GM23338 (cell line): Measurements from ENCODE around the gene ANKRD44. TPM values are rescaled to one million over a fixed set of nuclear protein-coding genes. Genes with fewer than 3 reads are reported as not detected.

Source experiments
- ATAC-seq: fragments of 200-7000 bp; cut with Tn5 transposase; 3 replicates; pipeline ENCODE4 v1.9.1; 2020
- DNase-seq: peaks from one replicate; pipeline ENCODE4 v3.0.0-alpha.2; 2015; ENCODE audit warnings: low spot score
- H2AFZ ChIP-seq: fragments of 200-600 bp; sonication (generic); 2 replicates; pipeline ENCODE4 v1.8.0; 2016; ENCODE audit warnings: antibody characterized with exemption, mild to moderate bottlenecking, moderate library complexity
- H3F3A ChIP-seq: fragments of 200-600 bp; sonication (generic); replicated peaks from 2 replicates; pipeline ENCODE4 v1.8.0; 2017; ENCODE audit warnings: antibody characterized with exemption, mixed run types, low read depth
- H3K27ac ChIP-seq: fragments of 200-600 bp; sonication (generic); 2 replicates; pipeline ENCODE4 v1.6.1; 2016; ENCODE audit warnings: low read depth
- H3K27me3 ChIP-seq: fragments of 200-600 bp; sonication (generic); 2 replicates; pipeline ENCODE4 v1.8.0; 2016; ENCODE audit warnings: mild to moderate bottlenecking, mixed run types, moderate library complexity; ENCODE audit not compliant: insufficient read depth
- H3K36me3 ChIP-seq: fragments of 200-600 bp; sonication (generic); 2 replicates; pipeline ENCODE4 v1.8.0; 2016; ENCODE audit warnings: mild to moderate bottlenecking; ENCODE audit not compliant: insufficient read depth
- H3K4me1 ChIP-seq: fragments of 200-600 bp; sonication (generic); 2 replicates; pipeline ENCODE4 v1.8.0; 2016; ENCODE audit warnings: mild to moderate bottlenecking, moderate library complexity; ENCODE audit not compliant: insufficient read depth
- H3K4me2 ChIP-seq: fragments of 200-600 bp; sonication (generic); 2 replicates; pipeline ENCODE4 v1.7.1; 2017; ENCODE audit warnings: mixed run types
- H3K4me3 ChIP-seq: fragments of 200-600 bp; sonication (generic); 2 replicates; pipeline ENCODE4 v1.6.1; 2016; ENCODE audit warnings: mixed run types
- H3K79me2 ChIP-seq: fragments of 200-600 bp; sonication (generic); replicated peaks from 2 replicates; pipeline ENCODE4 v1.8.0; 2017; ENCODE audit warnings: mild to moderate bottlenecking; ENCODE audit not compliant: insufficient read depth
- H3K9me2 ChIP-seq: fragments of 200-600 bp; sonication (generic); 2 replicates; pipeline ENCODE4 v1.8.0; 2017; ENCODE audit not compliant: insufficient read depth
- H4K20me1 ChIP-seq: fragments of 200-600 bp; sonication (generic); replicated peaks from 2 replicates; pipeline ENCODE4 v1.8.0; 2017; ENCODE audit warnings: mild to moderate bottlenecking; ENCODE audit not compliant: insufficient read depth
- H3K27ac Mint-ChIP-seq: 2 replicates; pipeline ENCODE4 v1.8.0; 2020; ENCODE audit warnings: inconsistent platforms, mild to moderate bottlenecking, moderate library complexity, mixed read lengths
- H3K27me3 Mint-ChIP-seq: 3 replicates; pipeline ENCODE4 v1.8.0; 2022; ENCODE audit warnings: low read depth, mild to moderate bottlenecking, moderate library complexity, mixed read lengths, inconsistent platforms; ENCODE audit not compliant: insufficient read depth, poor library complexity
- H3K36me3 Mint-ChIP-seq: 3 replicates; pipeline ENCODE4 v1.8.0; 2021; ENCODE audit warnings: low read depth, mild to moderate bottlenecking, inconsistent platforms, moderate library complexity, mixed read lengths
- H3K4me1 Mint-ChIP-seq: 3 replicates; pipeline ENCODE4 v1.8.0; 2020; ENCODE audit warnings: mild to moderate bottlenecking, inconsistent platforms, mixed read lengths
- H3K4me3 Mint-ChIP-seq: 3 replicates; pipeline ENCODE4 v1.8.0; 2021; ENCODE audit warnings: moderate library complexity, mild to moderate bottlenecking, inconsistent platforms, mixed read lengths
- H3K9me3 Mint-ChIP-seq: 3 replicates; pipeline ENCODE4 v1.8.0; 2020; ENCODE audit warnings: moderate library complexity, mild to moderate bottlenecking, inconsistent platforms, mixed read lengths
- CREB1 ChIP-seq: fragments of 250-450 bp; sonication (Bioruptor Pico); IDR thresholded peaks from 2 replicates; pipeline ENCODE4 v1.5.0; 2020; ENCODE audit warnings: low read depth, mild to moderate bottlenecking, moderate library complexity
- EZH2 ChIP-seq: fragments of 200-600 bp; sonication (generic); IDR thresholded peaks from one replicate; pipeline ENCODE4 v1.8.0; 2017; ENCODE audit warnings: antibody characterized with exemption, mild to moderate bottlenecking, low read depth; ENCODE audit not compliant: unreplicated experiment
- EZH2phosphoT487 ChIP-seq: fragments of 200-600 bp; sonication (generic); IDR thresholded peaks from one replicate; pipeline ENCODE4 v1.8.1; 2018; ENCODE audit warnings: antibody characterized with exemption; ENCODE audit not compliant: unreplicated experiment
- JUNB ChIP-seq: IDR thresholded peaks from one replicate; pipeline ENCODE4 v1.6.1; 2016; ENCODE audit warnings: antibody characterized with exemption; ENCODE audit not compliant: unreplicated experiment
- NANOG ChIP-seq: IDR thresholded peaks from 2 replicates; pipeline ENCODE4 v1.6.1; 2016; ENCODE audit warnings: antibody characterized with exemption, borderline replicate concordance
- POLR2AphosphoS5 ChIP-seq: IDR thresholded peaks from 2 replicates; pipeline ENCODE4 v1.6.1; 2016; ENCODE audit warnings: antibody characterized with exemption, low read depth
- STAT1 ChIP-seq: IDR thresholded peaks from one replicate; pipeline ENCODE4 v1.6.1; 2016; ENCODE audit warnings: antibody characterized with exemption; ENCODE audit not compliant: unreplicated experiment
- ZNF114 ChIP-seq: fragments of 250-450 bp; sonication (Bioruptor Pico); IDR thresholded peaks from 2 replicates; pipeline ENCODE4 v1.5.0; 2020; ENCODE audit warnings: mild to moderate bottlenecking, moderate library complexity
- ZNF331 ChIP-seq: fragments of 250-450 bp; sonication (Bioruptor Pico); IDR thresholded peaks from 2 replicates; pipeline ENCODE4 v1.5.0; 2020; ENCODE audit warnings: low read depth, mild to moderate bottlenecking, moderate library complexity
- polyA plus RNA-seq: library from polyadenylated mRNA; unstranded; fragments of >200 nt; fragmentation: Nextera tagmentation; extraction: Ambion mirVana; gene quantifications from 2 replicates; pipeline ENCODE4 v1.2.1, GENCODE V29; 2016
- total RNA-seq: library from RNA; depleted of rRNA; stranded (reverse); fragments of >200 nt; shearing (Covaris generic); gene quantifications from 2 replicates; pipeline ENCODE4 v1.2.3, GENCODE V29; 2014
- TF ChIP-seq, protein P1 (sequence below), 2 experiments: fragments of 200-600 bp in 1 of 2; sonication (generic) in 1 of 2; conservative IDR thresholded peaks; 2 replicates each; pipeline versions ENCODE4 v1.5.1 to v1.6.1; 2016 to 2017; ENCODE audit warnings: antibody characterized with exemption in 2 of 2, low read depth in 2 of 2, mild to moderate bottlenecking in 2 of 2, moderate library complexity in 1 of 2
- TF ChIP-seq, protein P2 (sequence below): fragments of 250-450 bp; sonication (Bioruptor Pico); IDR thresholded peaks from 2 replicates; pipeline ENCODE4 v1.5.0; 2020; ENCODE audit warnings: mild to moderate bottlenecking, moderate library complexity
- TF ChIP-seq, protein P3 (sequence below): IDR thresholded peaks from 2 replicates; pipeline ENCODE4 v1.6.1; 2016; ENCODE audit warnings: antibody characterized with exemption
- TF ChIP-seq, protein P4 (sequence below): IDR thresholded peaks from one replicate; pipeline ENCODE4 v1.6.1; 2018; ENCODE audit warnings: antibody characterized with exemption; ENCODE audit not compliant: unreplicated experiment

Gene ANKRD44
- total and polyA plus RNA-seq, 2 experiments from 2014 or later: 0.44 to 0.56 TPM

DNA sequence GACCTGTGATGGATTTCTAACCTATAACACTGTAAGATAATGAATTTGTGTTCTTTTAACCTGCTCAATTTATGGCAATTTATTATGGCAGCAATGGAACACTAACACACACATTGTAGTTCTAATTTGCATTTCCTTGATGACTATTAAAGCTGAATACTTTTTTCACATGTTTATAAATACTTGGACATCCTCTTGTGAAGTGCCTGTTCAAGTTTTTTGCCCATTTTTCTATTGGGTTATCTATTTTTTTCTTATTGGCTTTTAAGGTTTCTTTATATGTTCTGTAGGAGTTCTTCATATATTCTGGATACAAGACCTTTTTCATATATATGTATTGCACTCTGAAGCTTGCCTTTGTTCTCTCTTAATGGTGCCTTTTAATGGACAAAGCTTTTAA lies 255.5 kb downstream of the ANKRD44 start:
- DNase-seq (no peak), ATAC-seq (no peak)
- H3K79me2 ChIP-seq: no peaks in the 10 kb centered on the region
- no peaks in the 10 kb centered on the region for H4K20me1 ChIP-seq
- no peaks in the 10 kb centered on the region for H3K9me2 ChIP-seq
- H3K27ac Mint-ChIP-seq: no peak overlapping the region
- H3K27me3 ChIP-seq: no peaks in the 10 kb centered on the region
- peaks cover 6% of the 10 kb centered on the region; the same call in 1 of the 2 replicates for H3K36me3 ChIP-seq
- no peak overlapping the region for H3K4me3 ChIP-seq
- H3K36me3 Mint-ChIP-seq: 0 out of 3 replicates have a peak, but pooled peaks cover 2% of the 10 kb centered on the region
- H3K4me1 Mint-ChIP-seq: no peaks in the 10 kb centered on the region
- no peaks in the 10 kb centered on the region for H3K4me1 ChIP-seq
- H3F3A ChIP-seq: no peaks in the 10 kb centered on the region
- H3K4me3 Mint-ChIP-seq: no peak overlapping the region
- H3K27me3 Mint-ChIP-seq: peaks cover 1% of the 10 kb centered on the region
- H2AFZ ChIP-seq: no peak overlapping the region
- no peak overlapping the region for H3K27ac ChIP-seq
- no peak for TF ChIP-seq ZNF331
- no peak for TF ChIP-seq POLR2AphosphoS5
- TF ChIP-seq, protein P1, sequence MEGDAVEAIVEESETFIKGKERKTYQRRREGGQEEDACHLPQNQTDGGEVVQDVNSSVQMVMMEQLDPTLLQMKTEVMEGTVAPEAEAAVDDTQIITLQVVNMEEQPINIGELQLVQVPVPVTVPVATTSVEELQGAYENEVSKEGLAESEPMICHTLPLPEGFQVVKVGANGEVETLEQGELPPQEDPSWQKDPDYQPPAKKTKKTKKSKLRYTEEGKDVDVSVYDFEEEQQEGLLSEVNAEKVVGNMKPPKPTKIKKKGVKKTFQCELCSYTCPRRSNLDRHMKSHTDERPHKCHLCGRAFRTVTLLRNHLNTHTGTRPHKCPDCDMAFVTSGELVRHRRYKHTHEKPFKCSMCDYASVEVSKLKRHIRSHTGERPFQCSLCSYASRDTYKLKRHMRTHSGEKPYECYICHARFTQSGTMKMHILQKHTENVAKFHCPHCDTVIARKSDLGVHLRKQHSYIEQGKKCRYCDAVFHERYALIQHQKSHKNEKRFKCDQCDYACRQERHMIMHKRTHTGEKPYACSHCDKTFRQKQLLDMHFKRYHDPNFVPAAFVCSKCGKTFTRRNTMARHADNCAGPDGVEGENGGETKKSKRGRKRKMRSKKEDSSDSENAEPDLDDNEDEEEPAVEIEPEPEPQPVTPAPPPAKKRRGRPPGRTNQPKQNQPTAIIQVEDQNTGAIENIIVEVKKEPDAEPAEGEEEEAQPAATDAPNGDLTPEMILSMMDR (conservative IDR thresholded peaks at IDR 0.05; ENCODE audit: low read depth in 2 of 2): no peak
- TF ChIP-seq, protein P2, sequence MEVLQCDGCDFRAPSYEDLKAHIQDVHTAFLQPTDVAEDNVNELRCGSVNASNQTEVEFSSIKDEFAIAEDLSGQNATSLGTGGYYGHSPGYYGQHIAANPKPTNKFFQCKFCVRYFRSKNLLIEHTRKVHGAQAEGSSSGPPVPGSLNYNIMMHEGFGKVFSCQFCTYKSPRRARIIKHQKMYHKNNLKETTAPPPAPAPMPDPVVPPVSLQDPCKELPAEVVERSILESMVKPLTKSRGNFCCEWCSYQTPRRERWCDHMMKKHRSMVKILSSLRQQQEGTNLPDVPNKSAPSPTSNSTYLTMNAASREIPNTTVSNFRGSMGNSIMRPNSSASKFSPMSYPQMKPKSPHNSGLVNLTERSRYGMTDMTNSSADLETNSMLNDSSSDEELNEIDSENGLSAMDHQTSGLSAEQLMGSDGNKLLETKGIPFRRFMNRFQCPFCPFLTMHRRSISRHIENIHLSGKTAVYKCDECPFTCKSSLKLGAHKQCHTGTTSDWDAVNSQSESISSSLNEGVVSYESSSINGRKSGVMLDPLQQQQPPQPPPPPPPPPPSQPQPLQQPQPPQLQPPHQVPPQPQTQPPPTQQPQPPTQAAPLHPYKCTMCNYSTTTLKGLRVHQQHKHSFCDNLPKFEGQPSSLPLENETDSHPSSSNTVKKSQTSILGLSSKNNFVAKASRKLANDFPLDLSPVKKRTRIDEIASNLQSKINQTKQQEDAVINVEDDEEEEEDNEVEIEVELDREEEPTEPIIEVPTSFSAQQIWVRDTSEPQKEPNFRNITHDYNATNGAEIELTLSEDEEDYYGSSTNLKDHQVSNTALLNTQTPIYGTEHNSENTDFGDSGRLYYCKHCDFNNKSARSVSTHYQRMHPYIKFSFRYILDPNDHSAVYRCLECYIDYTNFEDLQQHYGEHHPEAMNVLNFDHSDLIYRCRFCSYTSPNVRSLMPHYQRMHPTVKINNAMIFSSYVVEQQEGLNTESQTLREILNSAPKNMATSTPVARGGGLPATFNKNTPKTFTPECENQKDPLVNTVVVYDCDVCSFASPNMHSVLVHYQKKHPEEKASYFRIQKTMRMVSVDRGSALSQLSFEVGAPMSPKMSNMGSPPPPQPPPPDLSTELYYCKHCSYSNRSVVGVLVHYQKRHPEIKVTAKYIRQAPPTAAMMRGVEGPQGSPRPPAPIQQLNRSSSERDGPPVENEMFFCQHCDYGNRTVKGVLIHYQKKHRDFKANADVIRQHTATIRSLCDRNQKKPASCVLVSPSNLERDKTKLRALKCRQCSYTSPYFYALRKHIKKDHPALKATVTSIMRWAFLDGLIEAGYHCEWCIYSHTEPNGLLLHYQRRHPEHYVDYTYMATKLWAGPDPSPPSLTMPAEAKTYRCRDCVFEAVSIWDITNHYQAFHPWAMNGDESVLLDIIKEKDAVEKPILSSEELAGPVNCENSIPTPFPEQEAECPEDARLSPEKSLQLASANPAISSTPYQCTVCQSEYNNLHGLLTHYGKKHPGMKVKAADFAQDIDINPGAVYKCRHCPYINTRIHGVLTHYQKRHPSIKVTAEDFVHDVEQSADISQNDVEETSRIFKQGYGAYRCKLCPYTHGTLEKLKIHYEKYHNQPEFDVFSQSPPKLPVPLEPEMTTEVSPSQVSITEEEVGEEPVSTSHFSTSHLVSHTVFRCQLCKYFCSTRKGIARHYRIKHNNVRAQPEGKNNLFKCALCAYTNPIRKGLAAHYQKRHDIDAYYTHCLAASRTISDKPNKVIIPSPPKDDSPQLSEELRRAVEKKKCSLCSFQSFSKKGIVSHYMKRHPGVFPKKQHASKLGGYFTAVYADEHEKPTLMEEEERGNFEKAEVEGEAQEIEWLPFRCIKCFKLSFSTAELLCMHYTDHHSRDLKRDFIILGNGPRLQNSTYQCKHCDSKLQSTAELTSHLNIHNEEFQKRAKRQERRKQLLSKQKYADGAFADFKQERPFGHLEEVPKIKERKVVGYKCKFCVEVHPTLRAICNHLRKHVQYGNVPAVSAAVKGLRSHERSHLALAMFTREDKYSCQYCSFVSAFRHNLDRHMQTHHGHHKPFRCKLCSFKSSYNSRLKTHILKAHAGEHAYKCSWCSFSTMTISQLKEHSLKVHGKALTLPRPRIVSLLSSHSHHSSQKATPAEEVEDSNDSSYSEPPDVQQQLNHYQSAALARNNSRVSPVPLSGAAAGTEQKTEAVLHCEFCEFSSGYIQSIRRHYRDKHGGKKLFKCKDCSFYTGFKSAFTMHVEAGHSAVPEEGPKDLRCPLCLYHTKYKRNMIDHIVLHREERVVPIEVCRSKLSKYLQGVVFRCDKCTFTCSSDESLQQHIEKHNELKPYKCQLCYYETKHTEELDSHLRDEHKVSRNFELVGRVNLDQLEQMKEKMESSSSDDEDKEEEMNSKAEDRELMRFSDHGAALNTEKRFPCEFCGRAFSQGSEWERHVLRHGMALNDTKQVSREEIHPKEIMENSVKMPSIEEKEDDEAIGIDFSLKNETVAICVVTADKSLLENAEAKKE (CRISPR knock-in tag): no peak
- TF ChIP-seq, protein P3, sequence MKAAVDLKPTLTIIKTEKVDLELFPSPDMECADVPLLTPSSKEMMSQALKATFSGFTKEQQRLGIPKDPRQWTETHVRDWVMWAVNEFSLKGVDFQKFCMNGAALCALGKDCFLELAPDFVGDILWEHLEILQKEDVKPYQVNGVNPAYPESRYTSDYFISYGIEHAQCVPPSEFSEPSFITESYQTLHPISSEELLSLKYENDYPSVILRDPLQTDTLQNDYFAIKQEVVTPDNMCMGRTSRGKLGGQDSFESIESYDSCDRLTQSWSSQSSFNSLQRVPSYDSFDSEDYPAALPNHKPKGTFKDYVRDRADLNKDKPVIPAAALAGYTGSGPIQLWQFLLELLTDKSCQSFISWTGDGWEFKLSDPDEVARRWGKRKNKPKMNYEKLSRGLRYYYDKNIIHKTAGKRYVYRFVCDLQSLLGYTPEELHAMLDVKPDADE: no peak
- no peak for TF ChIP-seq EZH2
- no peak for TF ChIP-seq JUNB
- TF ChIP-seq NANOG: no peak
- no peak for TF ChIP-seq CREB1 (CRISPR knock-in tag)
- no peak for TF ChIP-seq STAT1
- TF ChIP-seq EZH2phosphoT487: no peak
- TF ChIP-seq ZNF114 (CRISPR knock-in tag): no peak
- TF ChIP-seq, protein P4, sequence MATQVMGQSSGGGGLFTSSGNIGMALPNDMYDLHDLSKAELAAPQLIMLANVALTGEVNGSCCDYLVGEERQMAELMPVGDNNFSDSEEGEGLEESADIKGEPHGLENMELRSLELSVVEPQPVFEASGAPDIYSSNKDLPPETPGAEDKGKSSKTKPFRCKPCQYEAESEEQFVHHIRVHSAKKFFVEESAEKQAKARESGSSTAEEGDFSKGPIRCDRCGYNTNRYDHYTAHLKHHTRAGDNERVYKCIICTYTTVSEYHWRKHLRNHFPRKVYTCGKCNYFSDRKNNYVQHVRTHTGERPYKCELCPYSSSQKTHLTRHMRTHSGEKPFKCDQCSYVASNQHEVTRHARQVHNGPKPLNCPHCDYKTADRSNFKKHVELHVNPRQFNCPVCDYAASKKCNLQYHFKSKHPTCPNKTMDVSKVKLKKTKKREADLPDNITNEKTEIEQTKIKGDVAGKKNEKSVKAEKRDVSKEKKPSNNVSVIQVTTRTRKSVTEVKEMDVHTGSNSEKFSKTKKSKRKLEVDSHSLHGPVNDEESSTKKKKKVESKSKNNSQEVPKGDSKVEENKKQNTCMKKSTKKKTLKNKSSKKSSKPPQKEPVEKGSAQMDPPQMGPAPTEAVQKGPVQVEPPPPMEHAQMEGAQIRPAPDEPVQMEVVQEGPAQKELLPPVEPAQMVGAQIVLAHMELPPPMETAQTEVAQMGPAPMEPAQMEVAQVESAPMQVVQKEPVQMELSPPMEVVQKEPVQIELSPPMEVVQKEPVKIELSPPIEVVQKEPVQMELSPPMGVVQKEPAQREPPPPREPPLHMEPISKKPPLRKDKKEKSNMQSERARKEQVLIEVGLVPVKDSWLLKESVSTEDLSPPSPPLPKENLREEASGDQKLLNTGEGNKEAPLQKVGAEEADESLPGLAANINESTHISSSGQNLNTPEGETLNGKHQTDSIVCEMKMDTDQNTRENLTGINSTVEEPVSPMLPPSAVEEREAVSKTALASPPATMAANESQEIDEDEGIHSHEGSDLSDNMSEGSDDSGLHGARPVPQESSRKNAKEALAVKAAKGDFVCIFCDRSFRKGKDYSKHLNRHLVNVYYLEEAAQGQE: no peak
- peaks cover 20% of the 10 kb centered on the region; the same call in 2 of the 3 replicates for H3K9me3 Mint-ChIP-seq
- H3K4me2 ChIP-seq: no peak overlapping the region
